IMR-90 (cell line): ENCODE measurements around the gene C3orf33. TPM values are rescaled to one million over a fixed set of nuclear protein-coding genes. Genes with fewer than 3 reads are reported as not detected.
A peak's percentile ranks its signal among the peaks of the same experiment; 100 is the strongest.

ENCODE experiments used
- ATAC-seq: fragments of 200-7000 bp; cut with Tn5 transposase; 2 replicates; pipeline ENCODE4 v1.9.1; 2020; ENCODE audit warnings: low read depth, mild to moderate bottlenecking, moderate library complexity
- BruUV-seq: library from RNA; stranded (reverse); fragments of 400-500 nt; replicated peaks from 2 replicates; lab custom pipeline; 2021; lab: Mats Ljungman, UMichigan
- CTCF ChIA-PET: fragments of 300-600 bp; formaldehyde crosslinking; extraction: SDS; loops from one replicate; lab custom pipeline; 2021; ENCODE audit warnings: antibody characterized with exemption; lab: Yijun Ruan, JAX
- POLR2A ChIA-PET: fragments of 300-600 bp; sonication (Branson Sonifier 250); formaldehyde crosslinking; loops from one replicate; lab custom pipeline; 2022; ENCODE audit warnings: antibody characterized with exemption; ENCODE audit not compliant: unreplicated experiment; lab: Charles Lee
- DNase-seq: peaks from one replicate; pipeline ENCODE4 v3.0.0; 2013
- H2AFZ ChIP-seq: replicated peaks from 2 replicates; pipeline ENCODE3; 2013; ENCODE audit warnings: low read length, mild to moderate bottlenecking; ENCODE audit not compliant: poor library complexity
- H2AK5ac ChIP-seq: 2 replicates; pipeline ENCODE4 v1.6.1; 2013; ENCODE audit warnings: low read depth, low read length, inconsistent platforms
- H2AK9ac ChIP-seq: replicated peaks from 2 replicates; pipeline ENCODE3; 2013; ENCODE audit warnings: mild to moderate bottlenecking, low read depth, low read length, moderate library complexity; ENCODE audit not compliant: poor library complexity
- H2BK120ac ChIP-seq: 2 replicates; pipeline ENCODE4 v1.6.1; 2013; ENCODE audit warnings: low read depth, low read length, inconsistent platforms
- H2BK15ac ChIP-seq: 3 replicates; pipeline ENCODE4 v1.6.1; 2013; ENCODE audit warnings: low read depth, low read length, inconsistent platforms
- H2BK20ac ChIP-seq: 2 replicates; pipeline ENCODE4 v1.6.1; 2013; ENCODE audit warnings: low read depth, mild to moderate bottlenecking, inconsistent platforms, low read length, moderate library complexity
- H2BK5ac ChIP-seq: 2 replicates; pipeline ENCODE4 v1.6.1; 2013; ENCODE audit warnings: mild to moderate bottlenecking, low read depth, low read length, inconsistent platforms; ENCODE audit not compliant: poor library complexity, severe bottlenecking
- H3K14ac ChIP-seq: replicated peaks from 2 replicates; pipeline ENCODE4 v1.6.1; 2013; ENCODE audit warnings: low read depth, low read length, inconsistent platforms
- H3K18ac ChIP-seq: 2 replicates; pipeline ENCODE4 v1.6.1; 2013; ENCODE audit warnings: low read depth, low read length, control low read depth
- H3K23ac ChIP-seq: 2 replicates; pipeline ENCODE4 v1.6.1; 2013; ENCODE audit warnings: low read depth, low read length, inconsistent platforms
- H3K27ac ChIP-seq: 2 replicates; pipeline ENCODE4 v1.5.1; 2013; ENCODE audit warnings: mild to moderate bottlenecking, control low read depth, low read length; ENCODE audit not compliant: insufficient read depth
- H3K27me3 ChIP-seq: 2 replicates; pipeline ENCODE4 v1.6.1; 2013; ENCODE audit warnings: low read length; ENCODE audit not compliant: control insufficient read depth, insufficient read depth
- H3K36me3 ChIP-seq: 2 replicates; pipeline ENCODE4 v1.6.1; 2013; ENCODE audit warnings: low read length, mixed read lengths; ENCODE audit not compliant: control insufficient read depth, insufficient read depth
- H3K4ac ChIP-seq: 2 replicates; pipeline ENCODE4 v1.6.1; 2013; ENCODE audit warnings: low read depth, low read length, inconsistent platforms
- H3K4me1 ChIP-seq: 2 replicates; pipeline ENCODE4 v1.6.1; 2013; ENCODE audit warnings: low read length, mixed read lengths; ENCODE audit not compliant: control insufficient read depth, insufficient read depth
- H3K4me2 ChIP-seq: 2 replicates; pipeline ENCODE4 v1.6.1; 2013; ENCODE audit warnings: low read depth, mild to moderate bottlenecking, control low read depth, low read length, moderate library complexity
- H3K4me3 ChIP-seq: 2 replicates; pipeline ENCODE4 v1.5.1; 2013; ENCODE audit warnings: low read depth, mild to moderate bottlenecking, control low read depth, low read length, moderate library complexity; ENCODE audit not compliant: insufficient read depth
- H3K56ac ChIP-seq: 2 replicates; pipeline ENCODE4 v1.6.1; 2013; ENCODE audit warnings: low read length, inconsistent platforms; ENCODE audit not compliant: insufficient read depth; ENCODE audit errors: extremely low read depth
- H3K79me1 ChIP-seq, 2 experiments: 2 replicates each; pipeline ENCODE4 v1.6.1; 2013; ENCODE audit warnings: low read length in 2 of 2, inconsistent platforms in 1 of 2, low read depth in 1 of 2
- H3K9ac ChIP-seq: 2 replicates; pipeline ENCODE4 v1.6.1; 2013; ENCODE audit warnings: low read depth, low read length, control low read depth
- H3K9me1 ChIP-seq: 2 replicates; pipeline ENCODE4 v1.6.1; 2013; ENCODE audit warnings: low read length, inconsistent platforms; ENCODE audit not compliant: insufficient read depth
- H3K9me3 ChIP-seq: 2 replicates; pipeline ENCODE4 v1.6.1; 2013; ENCODE audit warnings: low read length; ENCODE audit not compliant: control insufficient read depth, insufficient read depth
- H4K20me1 ChIP-seq: 2 replicates; pipeline ENCODE4 v1.6.1; 2013; ENCODE audit warnings: low read length, inconsistent platforms; ENCODE audit not compliant: insufficient read depth
- H4K5ac ChIP-seq: 2 replicates; pipeline ENCODE4 v1.6.1; 2013; ENCODE audit warnings: mild to moderate bottlenecking, low read depth, low read length, control low read depth
- H4K8ac ChIP-seq, 2 experiments: 2 replicates each; pipeline ENCODE4 v1.6.1; 2013; ENCODE audit warnings: low read depth in 2 of 2, low read length in 2 of 2, control low read depth in 1 of 2, inconsistent platforms in 1 of 2
- H4K91ac ChIP-seq: 2 replicates; pipeline ENCODE4 v1.6.1; 2013; ENCODE audit warnings: low read depth, low read length, inconsistent platforms; ENCODE audit not compliant: insufficient read depth
- CHD1 ChIP-seq: IDR thresholded peaks from 2 replicates; pipeline ENCODE4 v1.6.1; 2012; ENCODE audit warnings: low read depth, low read length, improper control_type of control experiment
- FOS ChIP-seq: fragments of 150-350 bp; IDR thresholded peaks from 2 replicates; pipeline ENCODE4 v1.6.1; 2016; ENCODE audit warnings: low read depth, low read length
- MAFK ChIP-seq: IDR thresholded peaks from 2 replicates; pipeline ENCODE4 v1.6.1; 2012; ENCODE audit warnings: low read depth, low read length, improper control_type of control experiment
- POLR2A ChIP-seq: IDR thresholded peaks from 2 replicates; pipeline ENCODE4 v1.6.1; 2012; ENCODE audit warnings: mild to moderate bottlenecking, low read depth, low read length
- RAD21 ChIP-seq: IDR thresholded peaks from 2 replicates; pipeline ENCODE4 v1.6.1; 2012; ENCODE audit warnings: low read length, improper control_type of control experiment
- RFX5 ChIP-seq: IDR thresholded peaks from 2 replicates; pipeline ENCODE4 v1.8.0; 2012; ENCODE audit warnings: low read depth, mild to moderate bottlenecking, low read length, moderate library complexity
- SMC3 ChIP-seq: fragments of 150-350 bp; IDR thresholded peaks from 2 replicates; pipeline ENCODE4 v1.6.1; 2016; ENCODE audit warnings: low read depth, mild to moderate bottlenecking, antibody characterized with exemption, low read length, moderate library complexity
- dilution Hi-C: fragments of 300-500 bp; cut with HindIII; formaldehyde crosslinking; loops from one replicate; pipeline ENCODE4 v1.14.3; 2018; ENCODE audit warnings: low sequenced_read_pairs; ENCODE audit not compliant: unreplicated experiment
- in situ Hi-C: fragments of 300-500 bp; cut with MboI; formaldehyde crosslinking; loops from 3 replicates; pipeline ENCODE4 v1.14.3; 2019; ENCODE audit warnings: low sequenced_read_pairs, inconsistent platforms, mixed read lengths
- intact Hi-C: fragments of 100-400 bp; cut with micrococcal nuclease; formaldehyde crosslinking; loops from 2 replicates; pipeline ENCODE4 v1.10.0; 2022
- polyA plus RNA-seq, 3 experiments: library from polyadenylated mRNA; depleted of rRNA; stranded (reverse); fragments of >200 nt; gene quantifications; 2 replicates each; pipeline ENCODE4 v1.2.3, GENCODE V29; 2012; ENCODE audit warnings: low replicate concordance in 1 of 3
- total RNA-seq: library from RNA; depleted of rRNA; stranded (reverse); fragments of >200 nt; gene quantifications from 2 replicates; pipeline ENCODE4 v1.2.3, GENCODE V29; 2012
- TF ChIP-seq, protein P1 (sequence below): fragments of 150-350 bp; IDR thresholded peaks from 2 replicates; pipeline ENCODE4 v1.6.1; 2016; ENCODE audit warnings: low read depth, mild to moderate bottlenecking, low read length, moderate library complexity, borderline replicate concordance

C3orf33 gene
- total and polyA plus RNA-seq, 2 of the 4 experiments (the other 2 are of a cell fraction), result 0.72 to 1.2 TPM

DNA sequence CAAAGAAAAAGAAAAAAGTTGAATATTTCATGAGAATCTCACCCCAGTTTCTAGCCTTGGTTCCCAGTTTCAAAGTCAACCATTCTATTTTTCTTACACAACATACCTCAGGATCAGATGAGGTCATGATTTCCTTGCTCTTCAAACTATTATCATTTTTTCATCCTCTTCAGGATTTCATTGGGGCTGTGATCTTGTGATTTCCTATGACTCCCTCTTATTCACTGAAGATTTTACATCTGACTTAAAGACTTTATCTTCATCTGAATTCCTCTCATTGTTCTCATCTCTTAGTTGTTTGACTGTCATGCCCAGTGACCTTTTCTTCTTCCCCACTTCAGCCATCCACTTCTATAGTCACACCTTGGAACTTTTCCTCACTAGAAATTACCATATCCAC is 3.1 kb upstream of the C3orf33 start:
- no peak for TF ChIP-seq MAFK
- TF ChIP-seq RFX5, result no peak
- TF ChIP-seq, protein P1, sequence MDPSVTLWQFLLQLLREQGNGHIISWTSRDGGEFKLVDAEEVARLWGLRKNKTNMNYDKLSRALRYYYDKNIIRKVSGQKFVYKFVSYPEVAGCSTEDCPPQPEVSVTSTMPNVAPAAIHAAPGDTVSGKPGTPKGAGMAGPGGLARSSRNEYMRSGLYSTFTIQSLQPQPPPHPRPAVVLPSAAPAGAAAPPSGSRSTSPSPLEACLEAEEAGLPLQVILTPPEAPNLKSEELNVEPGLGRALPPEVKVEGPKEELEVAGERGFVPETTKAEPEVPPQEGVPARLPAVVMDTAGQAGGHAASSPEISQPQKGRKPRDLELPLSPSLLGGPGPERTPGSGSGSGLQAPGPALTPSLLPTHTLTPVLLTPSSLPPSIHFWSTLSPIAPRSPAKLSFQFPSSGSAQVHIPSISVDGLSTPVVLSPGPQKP, result no peak
- TF ChIP-seq POLR2A, result no peak
- TF ChIP-seq CHD1, result no peak
- no peak for TF ChIP-seq SMC3
- no peak for TF ChIP-seq FOS
- TF ChIP-seq RAD21, result no peak
- H3K4me3 ChIP-seq, result no peak overlapping the region
- no peak overlapping the region for H4K5ac ChIP-seq
- H4K20me1 ChIP-seq, result no peaks in the 10 kb centered on the region
- dilution Hi-C loops (no loop called here), intact Hi-C loops (loop anchor here (5.0 kb wide), 1 partner anchor 338 kb away; no protein-coding TSS in a partner anchor), in situ Hi-C loops (no loop called here)
- no peak overlapping the region for H4K91ac ChIP-seq
- H3K9me1 ChIP-seq, result no peaks in the 10 kb centered on the region
- H3K9ac ChIP-seq, result no peak overlapping the region
- H2BK120ac ChIP-seq, result no peak overlapping the region
- H3K79me1 ChIP-seq, result no peaks in the 10 kb centered on the region
- H3K18ac ChIP-seq, result no peak overlapping the region
- no peak overlapping the region for H3K23ac ChIP-seq
- H2AK9ac ChIP-seq, result no peak overlapping the region
- H3K4me1 ChIP-seq, result no peaks in the 10 kb centered on the region
- DNase-seq (peak; percentile 27), ATAC-seq (no peak)
- H3K27me3 ChIP-seq, result no peaks in the 10 kb centered on the region
- H3K4me2 ChIP-seq, result no peak overlapping the region
- no peak overlapping the region for H3K27ac ChIP-seq
- H2BK15ac ChIP-seq, result no peak overlapping the region
- H2AFZ ChIP-seq, result no peak overlapping the region
- H2AK5ac ChIP-seq, result no peak overlapping the region
- ChIA-PET POLR2A (no interaction called here), CTCF (interaction anchor here (0.7 kb wide), 1 partner anchor 427 kb away, joined by 4 read pairs; no protein-coding TSS in a partner anchor)
- no TSS peak for BruUV-seq
- no peak overlapping the region for H3K56ac ChIP-seq
- H3K14ac ChIP-seq, result no peak overlapping the region
- H3K4ac ChIP-seq, result no peak overlapping the region
- H2BK5ac ChIP-seq, result no peak overlapping the region
- H4K8ac ChIP-seq, result no peak overlapping the region
- no peaks in the 10 kb centered on the region for H3K36me3 ChIP-seq
- no peak overlapping the region for H2BK20ac ChIP-seq
- no peaks in the 10 kb centered on the region for H3K9me3 ChIP-seq
